Stimulated activated CD8-positive, alpha-beta memory T cell treated with anti-CD3 and anti-CD28 coated beads, Interleukin-12 subunit alpha, Interleukin-12 subunit beta, amount 100 ng/mL, for 24 hours (primary cell): ENCODE results near the gene NAXD.
A peak's percentile ranks its signal among the peaks of the same experiment; 100 is the strongest.
"Not testable (repeated sequence)": the region's sequence is repeated elsewhere in the genome, so short reads cannot be mapped to it uniquely, and the experiment has no call there.

Experiments
- DNase-seq: peaks from one replicate; pipeline ENCODE4 v3.0.0-alpha.2; 2020; ENCODE audit errors: extremely low read depth

NAXD gene

GRCh38 chr13:110664673-110665072, 49.3 kb downstream of the NAXD start:
- no peak for DNase-seq

- no peak for DNase-seq
Measured at GRCh38 chr13:110665491-110666254, 50.3 kb downstream of the NAXD start.

DNA sequence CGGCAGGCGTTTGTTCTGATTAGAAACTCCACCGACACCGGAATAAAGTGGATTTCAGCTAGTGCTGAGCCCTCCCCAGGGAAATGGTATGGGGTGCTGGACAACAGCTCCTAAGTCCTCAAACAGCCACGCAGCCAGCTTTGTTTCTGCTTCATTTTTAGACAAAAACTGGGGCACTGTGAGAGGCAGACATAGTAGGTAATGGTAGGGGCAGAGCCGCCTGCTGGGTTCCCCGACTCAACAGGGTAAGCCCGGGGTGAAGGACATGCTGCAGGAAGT, 50.8 kb downstream of the NAXD start:
- no peak for DNase-seq

- no peak for DNase-seq
Measured at GRCh38 chr13:110669036-110669435, 53.7 kb downstream of the NAXD start.

- DNase-seq: not testable (repeated sequence)
Measured at GRCh38 chr13:110669814-110670213, 54.5 kb downstream of the NAXD start.

- peak; percentile 9 for DNase-seq
Measured at GRCh38 chr13:110676595-110677587, 61.5 kb downstream of the NAXD start.

GRCh38 chr13:110677731-110678545, 62.6 kb downstream of the NAXD start:
- no peak for DNase-seq

DNA sequence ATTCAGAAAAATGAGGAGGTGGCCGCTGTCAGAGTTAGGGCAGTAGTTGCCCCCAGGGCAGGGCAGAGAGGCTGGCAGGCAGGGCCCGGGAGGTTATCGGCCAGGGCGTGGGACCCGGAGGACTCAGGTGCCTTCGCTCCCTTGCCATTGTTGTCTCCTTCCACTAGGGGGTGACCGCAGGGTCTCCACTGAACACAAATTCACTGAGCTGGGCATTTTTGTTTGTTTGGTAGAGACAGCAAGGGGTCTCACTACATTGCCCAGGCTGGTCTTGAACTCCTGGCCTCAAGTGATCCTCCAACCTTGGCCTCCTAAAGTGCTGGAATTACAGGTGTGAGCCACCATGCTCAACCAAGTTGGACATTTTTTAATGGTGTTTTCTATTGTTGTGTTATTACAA, 65.5 kb downstream of the NAXD start:
- DNase-seq: no peak

GRCh38 chr13:110681868-110682550, 66.7 kb downstream of the NAXD start:
- DNase-seq: no peak

GRCh38 chr13:110682746-110683145, 67.4 kb downstream of the NAXD start:
- DNase-seq: no peak

DNA sequence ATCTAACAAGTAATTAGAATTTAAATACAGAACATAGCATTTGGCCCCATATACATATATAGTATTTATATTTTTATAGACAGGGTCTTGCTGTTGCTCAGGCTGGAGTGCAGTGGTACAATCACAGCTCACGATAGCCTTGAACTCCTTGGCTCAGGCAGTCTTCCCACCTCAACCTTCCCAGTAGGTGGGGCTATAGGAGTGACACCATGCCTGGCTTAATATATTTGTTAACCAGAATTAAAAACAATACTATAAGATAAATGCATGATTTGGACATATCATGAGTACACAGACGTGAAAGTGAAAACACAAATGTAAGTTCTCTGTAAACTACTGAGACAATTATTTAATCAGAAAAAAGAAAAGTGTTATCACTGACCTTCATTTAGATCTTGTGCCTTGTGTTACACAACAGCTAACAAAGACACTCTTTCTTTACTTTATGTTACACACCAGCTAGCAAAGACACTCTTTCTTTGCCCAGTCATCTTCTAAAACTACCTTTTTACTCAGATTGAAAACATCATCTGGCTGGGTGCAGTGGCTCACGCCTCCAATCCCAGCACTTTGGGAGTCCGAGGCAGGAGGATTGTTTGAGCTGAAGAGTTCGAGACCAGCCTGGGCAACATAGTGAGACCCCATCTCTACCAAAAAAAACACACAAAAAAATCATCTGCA, 68.0 kb downstream of the NAXD start:
- DNase-seq: no peak

DNA sequence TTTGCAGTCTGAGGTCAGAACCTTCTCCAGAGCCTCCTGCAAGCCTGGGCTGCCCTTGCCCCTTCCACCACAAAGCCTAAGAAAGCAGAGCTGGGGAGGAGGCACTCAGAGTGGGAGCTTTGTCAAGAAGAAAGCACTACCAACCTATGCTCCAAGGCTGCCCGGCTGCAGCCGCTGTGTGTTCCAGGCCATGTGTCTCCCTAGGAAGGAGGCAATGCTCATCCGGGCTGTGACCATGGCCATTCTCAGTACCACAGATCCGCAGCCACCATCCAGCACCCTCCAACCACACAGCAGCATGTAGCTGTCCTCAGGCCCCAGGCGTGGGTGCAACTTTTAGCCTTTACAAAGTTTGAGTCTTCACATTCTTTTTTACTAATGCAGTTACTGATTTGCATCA, 68.6 kb downstream of the NAXD start:
- no peak for DNase-seq

- DNase-seq: no peak
Measured at GRCh38 chr13:110684388-110685056, 69.2 kb downstream of the NAXD start.

DNA sequence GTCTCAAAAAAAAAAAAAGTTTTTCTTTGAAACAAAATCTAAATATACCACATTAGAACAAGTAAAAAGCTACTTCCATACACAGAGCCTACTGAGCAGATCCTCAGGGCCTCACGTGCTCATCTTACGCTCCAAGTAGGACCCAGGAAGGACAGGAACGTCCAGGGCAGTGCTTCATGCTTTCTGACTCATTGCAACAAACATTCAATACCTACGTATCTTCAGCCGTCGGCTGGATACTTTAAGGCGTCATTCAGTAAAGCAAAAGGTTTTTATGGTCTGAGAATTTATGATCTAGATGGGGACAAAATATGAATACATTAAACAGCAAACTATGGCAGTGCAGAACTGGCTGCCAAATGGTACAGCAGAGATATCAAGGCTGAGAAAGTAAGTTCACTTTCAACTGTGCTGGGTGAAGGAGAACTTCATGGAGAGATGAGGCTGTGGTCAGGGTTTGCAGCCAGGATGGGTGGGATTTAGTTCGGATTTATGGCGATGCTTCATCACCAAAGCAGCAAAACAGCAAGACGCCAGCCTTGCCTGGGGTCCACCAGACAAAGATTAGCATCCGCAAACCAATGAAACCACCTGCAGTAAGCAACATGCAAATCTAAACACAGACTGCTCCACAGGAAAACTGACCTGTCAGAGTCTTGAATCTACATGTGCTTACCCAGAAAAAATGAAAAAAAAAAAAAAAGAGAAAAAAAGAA, 70.1 kb downstream of the NAXD start:
- no peak for DNase-seq

GRCh38 chr13:110687736-110688135, 72.4 kb downstream of the NAXD start:
- no peak for DNase-seq

DNA sequence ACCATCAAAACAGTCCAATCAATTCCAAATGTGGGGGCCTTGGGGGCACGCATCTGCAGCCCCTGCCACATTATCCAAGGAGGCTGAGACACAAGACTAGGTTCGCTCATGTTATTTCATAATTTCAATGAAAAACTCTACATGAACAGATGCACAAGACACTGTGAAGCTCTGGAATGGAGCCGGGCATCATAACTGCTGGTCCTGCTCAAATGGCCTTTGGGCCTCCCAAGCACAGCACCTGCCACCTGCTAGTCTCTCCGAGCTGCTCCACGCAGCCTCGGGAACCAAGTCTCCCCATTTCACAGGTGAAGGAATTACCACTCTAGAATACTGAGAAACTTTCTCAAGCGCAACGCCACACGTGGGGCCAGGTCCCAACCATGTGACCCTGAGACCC, 73.7 kb downstream of the NAXD start:
- no peak for DNase-seq
